Measurements from ENCODE around the gene IAH1. TPM values are rescaled to one million over a fixed set of nuclear protein-coding genes. Genes with fewer than 3 reads are reported as not detected.

The IAH1 gene
- 10 to 100 TPM; 65.4 to 70.2 TPM for total RNA-seq

- peaks cover 24% of the 10 kb centered on the region for H3K36me3 Mint-ChIP-seq (ENCODE audit: low read depth)
- H3K4me3 Mint-ChIP-seq = peak within 1 kb of the TSS; percentile 75
- H3K9me3 Mint-ChIP-seq = no peaks in the 10 kb centered on the region
- CTCF ChIA-PET = interaction anchor here (0.6 to 1.6 kb wide), 5 partner anchors 10 to 295 kb away, joined by 3 to 9 read pairs (median 4); partner anchors contain the start of gene ADAM17
- peak within 1 kb of the TSS; percentile 72 for H3K27ac Mint-ChIP-seq
- peak; percentile 57 for DNase-seq
- H3K27me3 Mint-ChIP-seq (ENCODE audit: low read depth) = no peaks in the 10 kb centered on the region
- intact Hi-C loops (cut with micrococcal nuclease) = loop anchor here (1.0 to 10.0 kb wide), 6 partner anchors 18 to 308 kb away; partner anchors contain the start of genes ADAM17 and YWHAQ
- H3K4me1 Mint-ChIP-seq (ENCODE audit: low read depth) = peaks cover 33% of the 10 kb centered on the region
These were observed at the start of gene IAH1 for GRCh38 chr2:9474361-9475057. IAH1 (plus strand) TSS chr2:9474551; CDS start chr2:9474567, 16 bp downstream.

DNA sequence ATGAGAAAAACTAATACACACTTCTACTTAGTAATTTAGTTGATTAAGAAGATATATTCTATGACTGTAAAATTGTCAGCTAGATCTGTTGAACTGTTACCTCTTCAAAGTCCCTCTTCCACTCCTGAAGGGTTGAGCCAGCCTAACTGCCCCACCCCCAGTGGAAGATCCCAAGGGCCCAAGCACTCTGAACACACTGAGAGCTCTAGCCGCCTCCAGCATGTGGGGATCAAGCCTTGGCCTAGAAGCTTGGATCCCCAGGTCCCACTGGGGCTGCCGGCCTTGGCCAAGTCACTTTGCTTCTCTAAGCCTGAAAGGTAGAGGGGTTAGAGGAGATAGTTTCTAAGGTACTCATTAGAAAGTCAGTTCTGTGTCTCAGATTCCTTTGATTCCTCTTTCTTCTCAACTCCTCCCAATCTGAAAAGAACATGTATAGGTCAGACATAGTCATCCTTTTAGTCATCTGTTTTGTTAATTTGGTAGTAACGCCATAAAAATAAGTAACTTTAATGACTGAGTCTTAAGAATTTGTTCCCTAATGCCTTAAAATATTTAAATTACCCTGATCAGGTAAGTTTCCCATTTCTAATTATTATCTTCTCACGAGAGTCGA is 45.3 kb upstream of the IAH1 start:
- H3K27me3 Mint-ChIP-seq (ENCODE audit: low read depth) = no peaks in the 10 kb centered on the region
- peaks cover 36% of the 10 kb centered on the region for H3K36me3 Mint-ChIP-seq (ENCODE audit: low read depth)
- DNase-seq = no peak
- no peak overlapping the region for H3K4me3 Mint-ChIP-seq
- H3K27ac Mint-ChIP-seq = no peak overlapping the region
- H3K9me3 Mint-ChIP-seq = no peaks in the 10 kb centered on the region
- intact Hi-C loops (cut with micrococcal nuclease) = no loop called here
- CTCF ChIA-PET = no interaction called here
- peaks cover 16% of the 10 kb centered on the region for H3K4me1 Mint-ChIP-seq (ENCODE audit: low read depth)

DNA sequence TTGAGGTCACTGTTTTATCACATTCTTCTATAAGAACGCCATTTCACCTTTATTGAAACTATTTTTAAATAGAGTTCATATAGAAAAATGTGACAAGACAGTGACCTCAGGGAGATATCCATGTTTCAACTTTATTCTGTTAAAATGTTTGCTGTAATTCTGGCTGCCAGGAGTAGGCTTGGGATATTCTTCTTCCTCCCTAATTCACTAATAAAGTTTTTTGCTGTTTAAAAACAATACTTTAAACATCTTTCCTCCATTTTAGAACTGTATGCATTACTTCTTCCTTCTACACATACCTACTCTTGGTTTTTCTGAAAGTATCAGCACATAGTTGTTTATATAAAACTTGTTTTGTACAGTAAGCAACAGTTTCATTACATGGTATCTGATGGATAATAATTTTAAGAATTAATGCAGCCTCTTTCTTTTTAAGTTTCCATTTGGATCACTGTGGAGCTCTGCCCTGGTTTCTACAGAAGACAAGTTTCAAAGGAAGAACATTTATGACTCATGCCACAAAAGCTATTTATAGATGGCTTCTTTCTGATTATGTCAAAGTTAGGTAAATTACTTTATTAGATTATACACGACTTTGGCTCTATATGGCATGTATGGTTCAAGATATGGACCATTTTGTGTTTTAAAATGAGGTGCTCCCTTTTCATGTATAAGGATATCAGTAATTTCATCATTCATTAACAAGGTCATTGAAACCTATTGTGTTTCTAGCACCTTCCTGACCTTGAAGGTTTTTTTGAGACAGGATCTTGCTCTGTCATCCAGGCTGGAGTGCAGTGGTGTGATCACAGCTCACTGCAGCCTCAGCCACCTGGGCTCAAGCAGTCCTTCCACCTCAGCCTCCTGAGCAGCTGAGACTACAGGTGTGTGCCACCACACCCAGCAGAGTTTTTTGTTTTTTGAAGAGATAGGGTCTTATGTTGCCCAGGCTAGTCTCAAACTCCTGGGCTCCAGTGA is 43.7 kb upstream of the IAH1 start:
- Mint-ChIP-seq H3K27ac (peak overlapping the region; percentile 83), H3K4me3 (no peak overlapping the region), H3K36me3 (ENCODE audit: low read depth) (peaks cover 38% of the 10 kb centered on the region), H3K4me1 (ENCODE audit: low read depth) (peaks cover 14% of the 10 kb centered on the region), H3K9me3 (no peaks in the 10 kb centered on the region), H3K27me3 (ENCODE audit: low read depth) (no peaks in the 10 kb centered on the region)
- CTCF ChIA-PET = no interaction called here
- DNase-seq = peak; percentile 8
- intact Hi-C loops (cut with micrococcal nuclease) = no loop called here

GRCh38 chr2:9434489-9434888 is 39.9 kb upstream of the IAH1 start:
- Mint-ChIP-seq H3K27ac (no peak overlapping the region), H3K4me3 (no peak overlapping the region), H3K27me3 (ENCODE audit: low read depth) (no peaks in the 10 kb centered on the region), H3K4me1 (ENCODE audit: low read depth) (peaks cover 14% of the 10 kb centered on the region), H3K9me3 (no peaks in the 10 kb centered on the region), H3K36me3 (ENCODE audit: low read depth) (peaks cover 59% of the 10 kb centered on the region)
- CTCF ChIA-PET = interaction anchor here (0.7 to 0.8 kb wide), 2 partner anchors 11 to 599 kb away, joined by 5 to 6 read pairs; no protein-coding TSS in a partner anchor
- DNase-seq = no peak
- intact Hi-C loops (cut with micrococcal nuclease) = no loop called here

DNA sequence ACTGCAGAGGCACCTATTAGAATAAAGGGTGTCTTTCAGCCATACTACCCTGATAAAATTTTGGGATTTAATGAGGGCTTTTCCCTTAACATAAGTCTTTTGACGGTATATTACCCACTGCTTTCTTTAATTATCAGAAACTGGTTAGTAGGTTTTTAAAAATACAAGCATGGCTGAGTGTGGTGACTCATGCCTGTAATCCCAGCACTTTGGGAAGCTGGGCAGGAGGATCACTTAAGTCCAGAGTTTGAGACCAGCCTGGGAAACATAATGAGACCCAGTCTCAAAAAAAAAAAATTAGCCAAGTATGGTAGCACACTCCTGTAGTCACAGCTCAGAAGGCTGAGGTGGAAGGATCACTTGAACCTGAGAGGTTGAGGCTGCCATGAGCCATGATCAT is 34.8 kb upstream of the IAH1 start:
- Mint-ChIP-seq H3K27me3 (ENCODE audit: low read depth) (no peaks in the 10 kb centered on the region), H3K27ac (no peak overlapping the region)

DNA sequence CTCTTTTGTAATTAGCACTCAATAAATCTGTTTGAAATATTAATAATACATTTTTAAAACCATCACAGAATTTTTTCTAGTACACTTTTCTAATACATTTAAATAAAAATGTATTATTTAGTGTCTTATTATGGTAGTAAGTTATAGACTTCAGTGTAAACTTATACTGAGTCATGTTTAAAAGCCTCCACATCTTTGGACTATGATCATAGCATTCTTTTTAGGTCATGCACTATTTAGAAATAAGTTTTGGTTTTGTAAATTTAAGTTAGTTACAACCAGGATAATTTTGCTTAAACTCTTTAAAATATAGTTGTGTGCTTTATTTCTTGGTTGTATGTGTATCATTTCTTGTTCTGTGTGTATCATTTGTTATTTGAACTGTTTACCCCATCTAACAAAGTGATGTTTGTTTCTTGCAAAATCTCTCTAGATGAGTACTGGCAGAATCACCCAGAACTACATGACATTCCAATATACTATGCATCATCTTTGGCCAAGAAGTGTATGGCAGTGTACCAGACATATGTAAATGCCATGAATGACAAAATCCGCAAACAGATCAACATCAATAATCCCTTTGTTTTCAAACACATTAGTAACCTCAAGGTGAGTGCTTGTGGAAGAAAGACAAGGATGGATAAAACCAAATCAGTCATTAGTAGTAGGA is 34.2 kb upstream of the IAH1 start:
- H3K4me3 Mint-ChIP-seq = no peak overlapping the region
- no peaks in the 10 kb centered on the region for H3K27me3 Mint-ChIP-seq (ENCODE audit: low read depth)
- no peaks in the 10 kb centered on the region for H3K9me3 Mint-ChIP-seq
- intact Hi-C loops (cut with micrococcal nuclease) = loop anchor here (2.0 kb wide), 1 partner anchor 19 kb away; no protein-coding TSS in a partner anchor
- H3K27ac Mint-ChIP-seq = no peak overlapping the region
- CTCF ChIA-PET = no interaction called here
- no peaks in the 10 kb centered on the region for H3K4me1 Mint-ChIP-seq (ENCODE audit: low read depth)
- H3K36me3 Mint-ChIP-seq (ENCODE audit: low read depth) = peaks cover 57% of the 10 kb centered on the region
- DNase-seq = no peak

More for the DNA sequence above, 34.8 kb upstream of the IAH1 start:
- intact Hi-C loops (cut with micrococcal nuclease) = no loop called here
- DNase-seq = no peak
- Mint-ChIP-seq H3K4me3 (no peak overlapping the region), H3K4me1 (ENCODE audit: low read depth) (no peaks in the 10 kb centered on the region), H3K9me3 (no peaks in the 10 kb centered on the region), H3K36me3 (ENCODE audit: low read depth) (peaks cover 53% of the 10 kb centered on the region)
- CTCF ChIA-PET = no interaction called here

- Mint-ChIP-seq H3K4me3 (no peak overlapping the region), H3K27ac (no peak overlapping the region), H3K36me3 (ENCODE audit: low read depth) (peaks cover 56% of the 10 kb centered on the region), H3K9me3 (no peaks in the 10 kb centered on the region), H3K27me3 (ENCODE audit: low read depth) (no peaks in the 10 kb centered on the region), H3K4me1 (ENCODE audit: low read depth) (no peaks in the 10 kb centered on the region)
- no peak for DNase-seq
- CTCF ChIA-PET = no interaction called here
- intact Hi-C loops (cut with micrococcal nuclease) = loop anchor here (2.0 kb wide), 1 partner anchor 17 kb away; no protein-coding TSS in a partner anchor
These were observed 32.8 kb upstream of the IAH1 start for GRCh38 chr2:9441556-9441955.

DNA sequence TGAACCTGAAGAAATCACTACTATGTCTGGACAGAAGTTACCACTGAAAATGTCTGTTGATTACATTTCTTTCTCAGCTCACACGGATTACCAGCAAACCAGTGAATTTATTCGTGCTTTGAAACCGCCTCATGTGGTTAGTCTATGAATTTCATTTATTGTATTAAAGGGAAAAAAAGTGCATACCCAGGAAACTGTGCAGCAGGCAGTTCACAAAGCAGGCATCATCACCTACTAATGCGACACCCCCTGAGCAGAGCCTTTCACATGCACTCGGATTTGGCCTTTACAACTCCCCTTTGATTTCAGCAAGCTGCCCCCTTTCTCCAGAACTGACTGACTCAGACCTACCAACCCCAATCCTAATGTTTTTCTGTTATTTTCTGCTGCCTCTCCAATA is 30.8 kb upstream of the IAH1 start:
- Mint-ChIP-seq H3K27ac (no peak overlapping the region), H3K4me3 (no peak overlapping the region), H3K4me1 (ENCODE audit: low read depth) (no peaks in the 10 kb centered on the region), H3K27me3 (ENCODE audit: low read depth) (no peaks in the 10 kb centered on the region), H3K9me3 (no peaks in the 10 kb centered on the region), H3K36me3 (ENCODE audit: low read depth) (peaks cover 47% of the 10 kb centered on the region)
- intact Hi-C loops (cut with micrococcal nuclease) = no loop called here
- no peak for DNase-seq
- CTCF ChIA-PET = no interaction called here

DNA sequence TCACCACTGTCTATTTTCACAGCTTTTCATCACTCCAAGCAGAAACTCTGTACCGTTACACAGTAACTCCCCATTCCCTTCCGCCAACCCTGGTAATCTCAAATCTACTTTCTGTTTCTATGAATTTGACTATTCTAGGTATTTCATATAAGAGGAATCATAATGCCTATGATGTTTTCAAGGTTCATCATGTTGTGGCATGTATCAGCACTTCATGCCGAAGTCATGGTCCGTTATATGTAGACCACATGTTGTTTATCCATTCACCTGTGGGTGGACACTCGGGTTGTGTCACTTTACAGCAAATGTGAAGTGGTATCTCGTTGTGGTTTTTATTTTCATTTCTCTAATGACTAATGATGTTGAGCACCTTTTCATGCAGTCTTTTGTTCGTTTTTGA is 29.3 kb upstream of the IAH1 start:
- no peak for DNase-seq
- CTCF ChIA-PET = interaction anchor here (0.7 kb wide), 1 partner anchor 628 kb away, joined by 3 read pairs; no protein-coding TSS in a partner anchor
- Mint-ChIP-seq H3K36me3 (ENCODE audit: low read depth) (peaks cover 42% of the 10 kb centered on the region), H3K27me3 (ENCODE audit: low read depth) (no peaks in the 10 kb centered on the region), H3K27ac (no peak overlapping the region), H3K9me3 (no peaks in the 10 kb centered on the region), H3K4me1 (ENCODE audit: low read depth) (no peaks in the 10 kb centered on the region), H3K4me3 (no peak overlapping the region)
- intact Hi-C loops (cut with micrococcal nuclease) = no loop called here

- Mint-ChIP-seq H3K36me3 (ENCODE audit: low read depth) (peaks cover 23% of the 10 kb centered on the region), H3K4me1 (ENCODE audit: low read depth) (no peaks in the 10 kb centered on the region), H3K27ac (no peak overlapping the region), H3K27me3 (ENCODE audit: low read depth) (no peaks in the 10 kb centered on the region), H3K9me3 (no peaks in the 10 kb centered on the region), H3K4me3 (no peak overlapping the region)
- no peak for DNase-seq
- CTCF ChIA-PET = no interaction called here
- intact Hi-C loops (cut with micrococcal nuclease) = no loop called here
These were observed 23.1 kb upstream of the IAH1 start for GRCh38 chr2:9451231-9451630.

DNA sequence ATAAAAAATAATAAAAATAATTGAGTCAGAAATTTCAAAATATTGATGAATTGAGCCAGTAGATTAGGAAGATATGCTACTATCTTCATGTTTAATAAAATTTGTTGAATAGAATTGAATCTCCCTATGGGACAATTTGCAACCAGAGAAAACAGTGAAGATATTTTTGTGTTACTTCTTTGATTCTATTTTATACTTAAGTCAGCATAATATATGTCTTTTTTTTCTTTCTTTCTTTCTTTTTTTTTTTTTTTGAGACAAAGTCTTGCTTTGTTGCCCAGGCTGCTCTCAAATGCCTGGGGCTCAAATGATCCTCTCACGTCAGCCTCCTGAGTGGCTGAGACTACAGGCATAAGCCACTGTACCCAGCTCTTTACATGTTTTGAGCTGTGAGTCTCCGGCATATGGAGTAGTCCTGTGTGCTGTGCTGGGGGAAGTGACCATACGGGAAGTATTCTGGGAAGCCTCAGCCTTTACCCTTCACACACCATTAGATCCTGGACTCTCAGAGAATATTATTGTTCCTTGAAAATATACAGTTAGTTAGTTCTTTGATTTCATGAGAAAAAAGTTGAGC is 13.8 kb upstream of the IAH1 start:
- no peaks in the 10 kb centered on the region for H3K9me3 Mint-ChIP-seq
- intact Hi-C loops (cut with micrococcal nuclease) = no loop called here
- peaks cover 23% of the 10 kb centered on the region for H3K36me3 Mint-ChIP-seq (ENCODE audit: low read depth)
- H3K4me3 Mint-ChIP-seq = no peak overlapping the region
- CTCF ChIA-PET = no interaction called here
- no peaks in the 10 kb centered on the region for H3K27me3 Mint-ChIP-seq (ENCODE audit: low read depth)
- DNase-seq = no peak
- no peak overlapping the region for H3K27ac Mint-ChIP-seq
- H3K4me1 Mint-ChIP-seq (ENCODE audit: low read depth) = no peaks in the 10 kb centered on the region
